OCI-M2 (cell line): ENCODE results near the gene NPR3.

ENCODE experiments used
- DNase-seq: peaks from one replicate; lab custom pipeline; 2025; ENCODE audit not compliant: unreplicated experiment; lab: John Stamatoyannopoulos, UW

Gene NPR3

DNA sequence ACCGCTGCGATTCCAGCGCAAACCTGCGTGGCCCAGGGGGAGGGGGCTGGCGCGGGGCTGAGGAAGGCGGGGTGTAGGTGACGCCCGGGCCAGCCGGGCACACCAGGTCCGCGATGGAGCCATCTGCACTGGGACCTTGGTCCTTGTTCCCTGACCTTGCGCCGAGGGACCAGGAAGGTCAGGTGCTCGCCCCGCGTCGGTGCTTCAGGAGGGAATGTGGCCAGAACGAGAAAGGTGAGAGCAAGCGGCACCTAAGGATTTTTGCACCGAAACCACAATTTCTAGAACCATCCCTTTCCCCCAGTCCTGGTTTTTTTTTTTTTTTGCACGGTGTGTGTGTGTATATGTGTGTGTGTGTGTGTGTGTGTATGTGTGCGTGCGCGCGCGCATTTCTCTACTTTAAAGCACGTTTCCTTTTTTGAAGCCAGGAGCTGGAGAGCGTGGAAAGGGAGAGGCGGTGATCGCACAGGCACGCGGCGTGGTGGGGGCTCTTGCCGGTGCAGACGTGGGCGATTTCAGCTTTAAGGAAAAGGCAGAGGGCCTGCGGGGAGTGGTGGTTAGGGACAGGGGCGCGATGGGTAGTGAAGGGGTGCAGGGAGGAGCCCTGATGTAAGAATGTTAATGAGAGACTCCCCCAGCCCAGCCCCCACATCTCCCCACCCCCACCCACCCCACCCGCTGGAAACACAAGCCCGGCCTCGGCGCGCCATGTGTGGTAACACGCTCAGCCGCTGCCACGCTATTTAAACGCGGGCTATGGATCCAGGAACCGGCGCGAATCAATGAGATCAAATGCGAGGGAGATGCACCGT lies at the start of gene NPR3:
TSS of gene NPR3 (plus strand) at position 772 of the 812 bp plus-strand sequence. CDS start 456 bp downstream, outside the sequence.
- no peak for DNase-seq

DNA sequence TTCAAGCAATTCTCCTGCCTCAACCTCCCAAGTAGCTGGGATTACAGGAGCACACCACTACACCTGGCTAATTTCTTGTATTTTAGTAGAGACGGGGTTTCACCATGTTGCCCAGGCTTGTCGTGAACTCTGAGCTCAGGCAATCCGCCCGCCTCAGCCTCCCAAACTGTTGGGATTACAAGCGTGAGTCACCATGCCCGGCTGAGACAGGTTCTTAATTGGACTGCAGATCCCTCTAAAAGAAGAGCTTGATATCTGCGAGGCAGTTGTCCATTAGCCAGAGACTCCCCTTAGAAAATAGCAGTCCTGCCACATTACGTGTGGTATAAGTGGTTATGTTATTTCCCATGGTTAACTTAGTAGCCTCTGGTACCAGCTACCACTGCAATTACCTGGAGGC lies 46.6 kb upstream of the NPR3 start:
- DNase-seq, result no peak

GRCh38 chr5:32668552-32668951 lies 42.6 kb upstream of the NPR3 start:
- DNase-seq, result no peak

DNA sequence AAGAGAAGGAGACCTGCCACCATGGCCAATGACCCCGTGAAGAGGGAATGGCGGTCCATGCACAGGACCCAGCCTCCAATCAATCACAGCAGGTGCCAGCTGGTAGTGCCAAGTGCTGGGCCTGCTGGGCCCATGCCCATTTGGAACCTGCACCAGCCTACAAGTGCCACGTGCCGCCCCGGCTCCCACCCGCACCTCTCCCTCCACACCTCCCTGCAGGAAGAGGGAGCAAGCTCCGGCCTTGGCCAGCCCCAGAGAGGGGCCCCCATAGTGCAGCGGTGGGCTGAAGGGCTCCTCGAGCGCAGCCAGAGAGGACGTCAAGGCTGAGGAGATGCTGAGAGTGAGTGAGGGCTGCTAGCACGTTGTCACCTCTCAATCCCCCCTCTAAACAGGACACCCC lies 37.8 kb upstream of the NPR3 start:
- DNase-seq, result no peak

DNA sequence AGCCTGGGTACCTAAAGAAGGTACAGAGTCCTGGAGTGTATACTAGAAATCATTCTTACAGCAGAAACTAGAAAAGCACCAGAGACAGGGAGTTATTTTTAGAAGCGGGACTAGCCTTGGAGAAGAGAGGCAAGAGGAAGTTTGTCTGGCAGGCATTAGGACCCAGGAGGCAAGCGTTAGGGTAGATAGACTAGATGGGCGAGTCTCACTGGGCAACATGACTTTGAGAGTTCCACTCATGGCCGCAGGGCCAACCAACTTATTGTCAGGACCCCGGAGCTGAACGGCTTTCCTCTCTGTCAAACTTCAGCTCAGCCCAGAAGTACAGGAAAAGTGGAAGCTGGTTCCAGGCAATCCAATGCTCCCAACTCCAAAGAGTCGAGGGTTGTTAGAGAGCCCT lies 34.1 kb upstream of the NPR3 start:
- no peak for DNase-seq

GRCh38 chr5:32678472-32678871 lies 32.6 kb upstream of the NPR3 start:
- DNase-seq, result no peak

GRCh38 chr5:32679218-32679617 lies 31.9 kb upstream of the NPR3 start:
- no peak for DNase-seq

DNA sequence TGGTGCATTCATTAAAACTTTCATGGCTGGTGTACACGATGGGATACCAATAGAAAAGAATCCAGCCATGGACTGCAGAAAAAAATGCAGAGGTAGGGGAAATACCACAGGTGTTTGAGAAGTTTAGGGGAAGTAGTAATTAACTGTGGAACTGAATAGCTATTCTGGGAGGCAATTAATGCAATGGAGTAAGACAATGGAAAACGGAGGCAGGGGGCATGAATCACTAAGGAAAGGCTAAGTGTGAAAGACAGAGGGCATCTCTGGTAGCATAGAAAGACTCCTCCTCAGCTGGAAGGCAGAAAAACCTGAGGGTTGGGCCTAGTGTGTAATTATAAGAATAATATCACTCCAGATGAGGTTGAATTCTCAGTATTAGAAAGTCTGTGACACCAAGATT lies 30.9 kb upstream of the NPR3 start:
- DNase-seq, result no peak

DNA sequence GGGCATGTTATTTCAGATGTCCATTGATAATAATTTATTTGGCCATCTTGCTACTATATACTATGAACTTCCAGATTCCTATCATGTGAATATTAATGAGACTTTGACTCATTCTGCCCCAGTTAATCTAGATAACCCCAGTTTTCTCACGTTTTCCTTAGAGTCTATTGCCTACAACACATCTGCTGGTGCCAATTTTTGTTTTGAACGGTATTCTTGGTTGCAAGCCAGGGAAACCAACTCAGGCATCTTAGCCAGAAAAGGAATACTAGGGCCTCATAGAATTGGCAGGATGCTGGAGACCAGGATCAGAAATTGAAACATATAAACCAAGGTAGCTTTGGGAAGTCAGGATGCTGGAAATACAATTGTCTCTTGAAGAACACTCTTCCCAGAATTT lies 28.0 kb upstream of the NPR3 start:
- no peak for DNase-seq

- no peak for DNase-seq
These were observed 26.9 kb upstream of the NPR3 start for GRCh38 chr5:32684260-32684659.

DNA sequence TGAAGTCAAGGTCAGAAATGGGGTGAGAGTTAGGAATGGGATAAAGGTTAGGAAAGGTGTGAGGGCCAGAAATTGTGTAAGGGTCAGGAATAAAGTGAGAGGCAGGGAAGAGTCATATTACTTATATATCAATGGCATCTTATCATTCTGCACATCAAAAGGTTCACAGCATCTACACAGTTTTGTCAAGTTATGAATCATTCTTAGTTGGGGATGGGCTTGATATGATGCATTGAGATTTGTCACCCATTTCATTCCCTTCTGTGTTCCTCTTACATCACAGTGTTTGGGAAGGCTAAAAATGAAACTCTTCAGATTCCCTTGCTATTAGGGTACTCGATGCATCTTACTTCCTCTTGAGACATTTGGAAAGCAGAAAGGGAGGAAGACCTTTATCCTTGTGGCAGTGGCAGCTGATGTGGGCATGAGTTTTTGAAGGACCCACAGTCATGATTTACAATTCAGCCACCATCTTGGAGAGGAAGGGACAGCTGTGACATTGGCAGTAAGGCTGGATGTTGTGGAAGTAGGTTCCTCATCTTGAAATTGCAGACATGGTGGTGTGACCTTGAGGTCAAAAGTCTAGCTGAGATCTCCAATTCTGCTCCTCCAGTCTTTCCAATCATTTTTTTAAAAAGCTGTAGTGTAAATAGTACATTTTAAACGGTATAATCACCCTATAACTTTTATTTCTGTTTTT lies 24.2 kb upstream of the NPR3 start:
- no peak for DNase-seq

DNA sequence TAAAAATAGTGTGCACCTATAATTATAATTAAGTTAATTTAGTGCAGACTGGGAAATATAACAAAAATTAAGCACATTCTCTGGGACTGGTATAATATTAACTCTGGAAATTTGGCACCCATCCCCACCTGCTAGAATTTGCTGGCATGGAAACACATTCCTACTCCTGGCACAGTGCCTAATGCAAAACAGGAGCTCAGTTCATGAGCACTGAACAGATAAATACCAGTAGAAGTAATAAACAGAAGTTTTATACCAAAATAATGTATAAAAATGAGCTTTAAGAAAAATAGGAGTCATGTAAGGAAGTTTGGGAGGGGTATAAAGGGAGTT lies 23.7 kb upstream of the NPR3 start:
- DNase-seq, result no peak

DNA sequence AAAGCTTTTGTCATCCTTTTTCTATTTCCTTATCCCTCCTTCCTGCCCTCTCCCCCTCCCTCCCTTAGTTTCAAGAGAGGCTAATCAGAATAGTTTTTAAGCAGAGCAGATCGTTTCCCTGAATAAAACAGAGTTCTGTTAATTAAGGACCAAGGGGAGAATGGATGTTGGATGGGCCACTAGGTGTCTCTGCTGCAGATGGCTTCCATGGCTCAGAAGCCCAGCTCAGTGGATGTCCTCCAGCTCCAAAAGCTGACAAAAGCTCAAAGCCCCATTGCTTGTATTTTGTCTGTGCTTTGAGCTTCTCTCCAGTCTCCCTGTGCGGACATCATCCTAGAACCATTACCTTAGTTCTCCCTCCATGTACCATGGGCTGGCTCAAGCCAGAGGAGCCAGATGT lies 21.0 kb upstream of the NPR3 start:
- no peak for DNase-seq

GRCh38 chr5:32690666-32691065 lies 20.5 kb upstream of the NPR3 start:
- no peak for DNase-seq

- no peak for DNase-seq
These were observed 18.9 kb upstream of the NPR3 start for GRCh38 chr5:32692036-32692746.

DNA sequence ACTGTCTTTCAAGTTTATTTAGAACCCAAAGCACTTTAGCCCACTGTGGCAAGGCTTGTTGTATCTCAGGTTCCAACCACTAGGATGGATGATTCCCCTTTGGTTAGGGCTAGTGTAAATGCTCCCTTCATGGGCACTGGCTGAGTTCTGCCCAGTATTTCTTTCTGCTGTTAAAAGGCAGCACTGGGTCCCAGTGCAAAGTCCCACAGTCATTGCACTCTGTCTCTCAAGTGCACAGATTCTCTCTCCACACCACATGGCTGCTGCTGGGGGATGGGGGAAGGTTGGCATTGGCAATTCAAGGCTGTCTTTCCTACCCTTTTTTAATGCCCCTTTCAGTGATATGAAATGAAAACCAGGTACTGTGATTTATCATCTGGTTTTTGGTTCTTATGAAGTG lies 7.2 kb upstream of the NPR3 start:
- DNase-seq, result no peak

- no peak for DNase-seq
These were observed 3.6 kb upstream of the NPR3 start for GRCh38 chr5:32707418-32707997.

DNA sequence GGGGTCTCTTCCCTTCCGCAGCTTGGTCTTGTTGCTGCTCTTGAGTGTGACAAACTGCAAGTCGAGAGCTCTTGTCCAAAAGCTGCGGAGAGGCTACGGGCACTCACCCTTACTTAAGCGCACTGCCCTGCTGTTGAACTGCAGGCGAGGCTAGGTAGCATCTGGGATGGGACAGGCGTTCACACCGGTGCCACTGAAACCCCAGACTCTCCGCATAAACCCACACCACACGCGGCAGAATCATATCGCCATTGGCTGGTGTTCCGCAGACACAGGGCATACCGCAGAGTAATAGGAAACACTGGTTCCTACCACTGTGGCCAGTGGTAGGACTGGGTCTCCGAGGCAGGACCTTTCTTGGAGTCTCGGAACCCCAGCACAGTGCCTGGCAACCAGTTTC lies 2.2 kb upstream of the NPR3 start:
- DNase-seq, result no peak

GRCh38 chr5:32709750-32710549 lies 1.2 kb upstream of the NPR3 start:
- peak; percentile 74 for DNase-seq

- DNase-seq, result no peak
These were observed 200 bp downstream of the NPR3 start for GRCh38 chr5:32711362-32711680.
